ENCODE measurements around the gene TAAR8.

DNA sequence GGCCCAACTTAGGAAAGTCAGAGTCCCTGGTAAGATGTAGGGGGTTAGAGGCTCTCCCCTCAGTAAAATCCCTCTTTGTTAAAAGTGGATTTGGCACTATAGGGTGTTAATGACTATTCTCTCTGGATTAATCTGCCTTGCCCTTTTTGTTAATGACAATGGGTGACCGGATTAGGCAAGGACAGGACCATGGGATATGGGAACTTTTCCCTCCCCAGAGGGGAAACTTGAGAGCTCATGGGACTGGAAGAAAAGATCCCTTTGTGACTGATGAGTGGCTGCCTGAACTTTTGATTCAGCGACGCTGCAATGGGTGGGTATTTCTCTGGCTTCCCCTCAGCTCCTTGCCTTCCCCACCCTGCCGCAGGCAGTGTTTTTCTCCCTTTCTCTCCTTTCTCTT is 26.6 kb upstream of the TAAR8 start:
- TF ChIP-seq, protein P1, sequence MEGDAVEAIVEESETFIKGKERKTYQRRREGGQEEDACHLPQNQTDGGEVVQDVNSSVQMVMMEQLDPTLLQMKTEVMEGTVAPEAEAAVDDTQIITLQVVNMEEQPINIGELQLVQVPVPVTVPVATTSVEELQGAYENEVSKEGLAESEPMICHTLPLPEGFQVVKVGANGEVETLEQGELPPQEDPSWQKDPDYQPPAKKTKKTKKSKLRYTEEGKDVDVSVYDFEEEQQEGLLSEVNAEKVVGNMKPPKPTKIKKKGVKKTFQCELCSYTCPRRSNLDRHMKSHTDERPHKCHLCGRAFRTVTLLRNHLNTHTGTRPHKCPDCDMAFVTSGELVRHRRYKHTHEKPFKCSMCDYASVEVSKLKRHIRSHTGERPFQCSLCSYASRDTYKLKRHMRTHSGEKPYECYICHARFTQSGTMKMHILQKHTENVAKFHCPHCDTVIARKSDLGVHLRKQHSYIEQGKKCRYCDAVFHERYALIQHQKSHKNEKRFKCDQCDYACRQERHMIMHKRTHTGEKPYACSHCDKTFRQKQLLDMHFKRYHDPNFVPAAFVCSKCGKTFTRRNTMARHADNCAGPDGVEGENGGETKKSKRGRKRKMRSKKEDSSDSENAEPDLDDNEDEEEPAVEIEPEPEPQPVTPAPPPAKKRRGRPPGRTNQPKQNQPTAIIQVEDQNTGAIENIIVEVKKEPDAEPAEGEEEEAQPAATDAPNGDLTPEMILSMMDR (IDR thresholded peaks at IDR 0.05) = no peak
- TF ChIP-seq EZH2 (IDR thresholded peaks at IDR 0.05; ENCODE audit: borderline replicate concordance, insufficient read depth, low read depth, low read length, poor library complexity, severe bottlenecking) = no peak

All from B cell (primary cell).